Activated T-cell treated with anti-CD3 and anti-CD28 coated beads for 4 hours (primary cell): Measurements from ENCODE around the gene HDAC4.

Experiments
- DNase-seq: peaks from one replicate; pipeline ENCODE4 v3.0.0-alpha.2; 2020

The HDAC4 gene

GRCh38 chr2:239129147-239129920, 271.5 kb downstream of the HDAC4 start:
- DNase-seq: no peak

DNA sequence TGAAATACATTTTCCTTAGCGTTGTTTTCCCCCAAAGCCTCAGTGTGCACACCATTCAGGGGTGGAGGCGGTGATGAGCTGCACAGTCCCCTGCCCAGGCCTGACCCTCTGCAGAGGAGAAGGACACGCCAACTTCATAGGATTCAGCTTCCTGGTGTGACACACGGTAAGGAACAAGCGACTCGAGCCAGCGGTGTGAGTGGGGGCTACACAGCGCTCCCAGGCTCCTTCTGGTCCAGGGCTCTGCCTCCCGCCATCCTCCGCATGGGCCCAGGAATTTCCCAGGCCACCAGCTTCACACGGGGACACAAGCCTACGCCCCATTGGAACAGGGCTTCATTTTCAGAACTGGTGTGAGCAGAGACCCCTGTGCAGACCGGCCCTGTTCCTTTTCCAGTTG, 272.1 kb downstream of the HDAC4 start:
- DNase-seq: no peak

DNA sequence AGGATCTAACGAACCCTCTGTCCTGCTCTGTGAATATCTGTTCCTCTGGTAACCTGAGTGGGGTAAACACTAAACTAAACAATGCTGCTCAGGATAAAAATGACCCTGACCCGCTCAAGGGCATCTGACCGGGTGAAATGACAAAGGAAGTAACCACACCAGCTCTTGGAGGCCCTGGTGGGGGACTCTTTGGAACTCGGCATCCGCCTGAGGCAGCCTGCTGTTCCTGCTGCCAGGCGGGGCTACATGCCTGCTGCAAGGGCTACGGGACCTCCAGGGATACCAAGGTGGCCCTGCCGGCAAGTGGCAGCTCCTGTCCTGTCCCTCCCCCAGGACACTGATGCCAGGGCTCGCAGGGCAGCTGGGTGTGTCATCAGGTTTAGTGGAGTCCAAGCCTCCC, 273.3 kb downstream of the HDAC4 start:
- no peak for DNase-seq

DNA sequence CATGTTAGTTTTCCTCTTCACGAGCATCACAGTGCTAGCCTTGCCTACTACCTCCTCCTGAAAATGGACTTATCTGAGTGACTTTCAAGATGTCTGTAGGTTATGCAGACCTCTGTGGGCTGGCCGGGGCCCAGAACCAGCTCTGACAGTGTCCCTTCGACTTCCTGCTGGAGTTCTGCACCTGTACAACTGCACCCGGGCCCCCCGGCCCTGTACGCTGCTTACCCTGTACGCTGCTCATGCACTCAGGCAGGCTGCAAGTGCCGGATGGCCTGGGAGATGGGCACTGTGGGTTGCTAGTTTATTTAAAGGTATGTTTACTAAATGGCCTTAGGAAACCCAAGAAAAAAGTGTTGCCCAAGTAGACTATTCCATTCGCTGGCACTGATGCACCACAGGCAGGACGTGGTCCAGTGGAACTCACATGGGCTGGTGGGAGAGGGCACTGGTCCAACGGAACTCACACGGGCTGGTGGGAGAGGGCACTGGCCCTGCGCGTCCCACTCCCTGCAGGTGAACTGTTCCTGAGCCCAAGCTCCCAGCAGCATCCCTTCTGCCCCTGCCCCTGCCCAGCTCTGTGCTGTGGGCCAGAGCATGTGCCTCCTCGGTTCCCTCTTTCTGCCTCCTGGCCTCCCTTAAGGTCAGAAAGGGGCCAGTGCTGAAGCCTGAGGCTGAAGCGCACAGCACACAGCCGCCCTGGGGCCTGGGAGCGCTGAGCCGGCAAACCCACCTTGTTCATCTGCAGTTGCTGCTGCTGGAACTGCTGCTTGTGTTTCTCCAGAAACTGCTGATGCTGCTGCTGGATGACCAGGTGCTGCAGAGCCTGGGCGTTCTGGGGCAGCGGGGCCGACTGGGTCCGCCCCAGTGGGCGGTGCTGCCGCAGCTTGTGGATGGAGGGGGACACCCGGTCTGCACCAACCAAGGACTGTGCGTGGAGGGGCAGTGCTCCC, 274.8 kb downstream of the HDAC4 start:
- DNase-seq: no peak

DNA sequence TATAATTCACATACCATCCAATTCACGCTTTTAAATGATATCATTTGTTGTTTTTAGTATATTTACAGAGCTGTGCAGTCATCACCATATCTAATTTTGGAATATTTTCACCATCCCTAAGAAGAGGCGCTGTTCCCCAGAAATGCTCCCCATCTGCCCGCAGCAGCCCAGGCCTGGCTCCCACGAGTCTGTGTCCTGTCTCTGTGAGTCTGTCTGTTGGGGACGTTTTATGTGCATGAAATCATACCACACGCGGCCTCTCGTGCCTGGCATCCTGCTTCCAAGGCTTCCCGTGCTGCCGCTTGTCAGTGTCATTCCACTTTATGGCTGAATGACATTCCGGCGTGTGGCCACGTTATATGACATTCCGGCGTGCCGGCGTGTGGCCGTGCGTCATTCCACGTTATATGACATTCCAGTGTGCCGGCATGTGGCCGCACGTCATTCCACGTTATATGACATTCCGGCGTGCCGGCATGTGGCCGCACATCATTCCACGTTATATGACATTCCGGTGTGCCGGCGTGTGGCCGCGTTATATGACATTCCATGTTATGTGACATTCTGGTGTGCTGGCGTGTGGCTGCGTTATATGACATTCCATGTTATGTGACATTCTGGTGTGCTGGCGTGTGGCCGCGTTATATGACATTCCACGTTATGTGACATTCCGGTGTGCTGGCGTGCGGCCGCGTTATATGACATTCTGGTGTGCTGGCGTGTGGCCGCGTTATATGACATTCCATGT, 276.5 kb downstream of the HDAC4 start:
- DNase-seq: no peak

DNA sequence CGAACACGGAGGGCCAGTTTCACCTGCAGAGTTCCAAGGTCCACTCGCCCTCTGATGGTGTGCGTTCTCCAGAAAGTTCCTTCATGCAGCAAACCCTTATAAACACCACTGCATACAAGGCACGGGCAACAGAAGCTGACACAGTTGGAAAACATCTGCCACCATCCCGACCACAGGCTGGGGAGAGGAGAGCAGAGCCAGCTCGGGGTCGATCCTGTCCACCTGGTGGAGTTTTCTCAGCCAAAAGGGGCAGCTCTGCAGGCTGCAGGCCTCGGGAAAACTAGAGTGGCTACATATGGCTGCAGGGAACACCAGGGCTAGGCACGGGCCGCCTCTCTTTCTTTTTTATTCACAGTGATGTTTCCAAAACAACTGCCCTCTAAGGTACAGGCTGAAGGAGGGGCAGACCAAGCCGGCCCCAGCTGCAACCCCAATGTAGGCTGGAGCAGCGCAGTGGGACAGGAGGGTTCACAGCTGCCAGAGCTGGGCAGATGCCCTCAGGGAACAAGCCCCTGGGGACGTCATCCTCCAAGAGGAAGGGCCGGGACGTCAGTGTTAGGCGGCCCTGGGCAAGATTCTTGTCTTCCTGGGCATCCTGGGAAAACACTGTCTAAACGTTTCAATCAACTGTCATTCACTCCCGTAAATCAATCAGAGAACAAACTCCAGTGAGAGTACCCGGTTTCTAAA, 278.3 kb downstream of the HDAC4 start:
- no peak for DNase-seq

- no peak for DNase-seq
These were observed 279.2 kb downstream of the HDAC4 start for GRCh38 chr2:239121600-239122012.

DNA sequence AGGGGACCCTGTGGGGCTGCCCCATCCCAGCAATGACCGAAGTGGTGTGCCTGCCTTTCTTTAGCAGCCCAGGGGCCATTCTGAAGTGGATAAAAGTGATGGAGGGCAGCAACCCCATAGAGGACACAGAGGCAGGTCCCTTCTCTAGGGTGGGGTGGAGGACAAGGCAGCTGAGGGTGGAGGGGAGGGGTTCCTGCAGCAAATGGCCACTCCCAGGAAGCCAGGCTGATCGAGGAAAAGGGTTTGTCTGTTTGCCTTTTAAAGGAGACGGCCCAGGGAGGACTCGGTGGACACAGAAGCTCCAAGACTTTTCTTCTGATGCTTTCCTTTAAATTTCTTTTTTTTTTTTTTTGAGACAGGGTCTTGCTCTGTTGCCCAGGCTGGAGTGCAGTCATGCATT, 280.2 kb downstream of the HDAC4 start:
- DNase-seq: no peak

GRCh38 chr2:239119346-239120126, 281.3 kb downstream of the HDAC4 start:
- no peak for DNase-seq

DNA sequence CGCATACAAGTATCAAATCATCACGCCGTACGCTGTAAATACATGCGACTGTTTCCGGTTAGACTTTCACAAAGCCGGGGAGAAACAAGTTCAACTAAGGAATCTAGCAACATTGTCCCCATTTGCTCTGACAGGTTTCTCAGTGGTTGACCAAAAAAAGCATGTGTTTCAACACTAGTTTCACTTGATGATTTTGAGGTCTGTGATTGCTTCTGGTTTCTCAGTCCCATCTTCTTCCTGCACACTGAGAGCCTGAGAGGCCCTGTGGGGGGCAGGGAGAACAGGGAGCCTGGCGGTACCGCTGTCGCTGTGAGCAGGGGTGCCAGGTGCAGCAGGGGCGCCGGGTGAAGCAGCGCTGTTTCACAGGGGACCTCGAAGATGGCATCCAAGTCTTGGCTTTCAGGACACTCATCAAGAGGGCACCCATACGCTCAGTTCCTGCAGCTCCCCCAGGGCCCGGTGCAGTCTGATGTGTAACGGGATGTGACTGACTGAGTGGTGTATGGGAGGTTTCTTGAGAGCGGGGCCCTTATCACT, 282.1 kb downstream of the HDAC4 start:
- no peak for DNase-seq

DNA sequence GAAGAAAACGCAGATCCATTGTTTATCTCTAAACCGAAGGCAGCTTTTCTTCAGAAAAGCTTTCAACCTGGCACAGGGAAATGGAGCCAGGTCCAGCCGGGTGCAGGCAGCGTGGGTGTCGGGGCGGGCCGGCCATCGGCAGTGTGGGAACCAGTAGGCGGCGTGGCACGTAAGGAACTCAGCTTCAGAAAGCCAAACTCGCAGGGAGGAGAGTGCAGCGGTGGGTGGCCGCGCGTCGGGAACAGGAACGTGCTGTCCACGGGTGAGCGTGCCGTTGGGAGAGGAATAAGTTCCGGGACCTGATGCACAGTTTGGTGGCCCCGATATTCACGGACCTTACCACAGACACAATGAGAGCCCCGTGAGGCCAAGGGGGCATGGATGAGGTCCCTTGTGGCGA, 282.6 kb downstream of the HDAC4 start:
- no peak for DNase-seq

GRCh38 chr2:239117831-239118230, 283.0 kb downstream of the HDAC4 start:
- DNase-seq: no peak

DNA sequence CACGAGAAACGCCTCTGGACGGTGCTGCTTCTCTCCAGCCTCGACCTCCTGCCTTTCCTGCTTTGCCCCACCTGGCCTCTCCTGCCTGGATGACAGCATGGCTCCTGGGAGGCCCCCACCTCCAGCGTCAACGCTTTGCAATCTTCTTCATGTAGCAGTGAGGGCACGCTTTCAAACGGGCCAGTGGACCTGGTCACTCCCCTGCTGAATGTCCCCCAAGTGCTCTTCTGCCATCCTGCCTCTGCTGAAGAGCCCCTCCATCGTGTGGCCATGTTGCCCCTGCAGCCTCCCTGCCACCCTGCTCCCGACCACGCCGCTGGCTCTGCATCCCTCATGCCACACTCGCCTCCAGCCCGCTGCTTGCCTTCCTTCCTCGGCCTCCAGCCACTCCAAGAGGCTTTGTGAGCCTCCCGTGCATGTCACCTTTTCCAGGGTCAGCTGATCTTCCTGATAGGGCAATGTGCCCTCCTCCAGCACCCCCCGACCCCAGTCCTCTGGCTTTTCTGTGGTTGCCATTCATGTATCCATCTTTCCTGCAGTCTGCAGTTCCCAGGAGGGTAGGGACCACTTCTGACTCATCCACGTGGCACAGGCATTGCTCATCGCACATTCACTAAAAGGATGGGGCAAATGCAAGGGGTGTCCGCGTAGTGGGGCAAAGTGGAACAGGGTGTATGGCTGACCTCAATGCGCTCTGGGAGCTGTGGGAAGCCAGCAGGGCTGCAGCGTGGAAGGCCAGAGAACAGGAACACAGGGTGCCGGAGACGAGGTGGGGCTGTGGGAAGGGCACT, 284.2 kb downstream of the HDAC4 start:
- no peak for DNase-seq

GRCh38 chr2:239115616-239116015, 285.2 kb downstream of the HDAC4 start:
- DNase-seq: no peak

DNA sequence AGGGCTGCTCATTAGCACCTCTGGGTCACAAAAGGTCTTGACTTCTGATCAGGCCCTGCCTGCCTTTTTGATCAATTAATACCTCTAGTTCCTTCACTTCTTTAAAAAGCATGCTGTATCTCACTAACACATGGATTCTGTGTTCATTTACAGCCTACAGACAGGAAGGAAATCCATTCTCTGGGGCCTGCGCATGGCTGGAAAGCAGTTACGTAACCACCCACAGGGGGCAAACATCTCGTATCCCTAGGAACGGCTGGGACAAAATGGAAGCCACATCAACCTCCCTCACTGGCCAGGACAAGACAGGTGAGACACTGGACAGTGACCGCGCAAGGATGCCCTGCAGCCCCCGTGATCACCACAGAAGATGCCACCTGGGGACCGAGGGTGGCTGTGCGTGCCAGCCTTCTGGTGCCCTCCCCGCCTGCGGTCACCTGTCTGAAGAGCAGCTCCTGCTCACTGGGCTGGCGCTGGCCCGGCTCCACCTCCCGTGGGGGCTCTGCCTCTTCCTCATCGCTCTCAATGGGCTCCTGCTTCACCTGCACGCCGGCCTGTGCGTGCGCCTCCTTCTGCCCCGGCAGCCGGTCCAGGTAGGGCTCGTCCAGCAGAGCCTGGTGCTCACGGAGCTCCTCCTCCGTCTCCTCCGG, 286.1 kb downstream of the HDAC4 start:
- DNase-seq: no peak

DNA sequence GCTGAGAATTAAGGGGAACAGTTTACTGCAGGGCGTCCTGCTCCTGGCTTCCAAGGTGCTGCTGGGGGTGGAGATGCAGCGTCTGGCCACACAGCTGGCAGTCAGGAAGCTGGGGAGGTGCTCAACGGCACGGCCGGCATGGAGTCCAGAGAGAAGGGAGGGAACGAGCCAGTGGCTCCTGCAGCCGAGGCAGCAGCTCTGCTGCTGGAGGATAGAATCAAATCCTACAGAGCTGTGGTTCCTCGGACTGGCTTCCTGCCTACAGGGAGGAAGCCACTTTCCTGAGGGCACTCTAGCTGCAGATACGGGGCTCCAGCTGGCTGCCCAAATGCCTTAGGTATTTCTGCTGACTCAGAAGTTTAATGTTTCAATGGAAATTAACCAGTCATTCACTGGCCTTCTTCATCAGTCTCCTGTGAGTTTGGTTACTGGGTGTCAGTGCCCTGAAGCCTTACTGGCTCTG, 286.7 kb downstream of the HDAC4 start:
- no peak for DNase-seq

DNA sequence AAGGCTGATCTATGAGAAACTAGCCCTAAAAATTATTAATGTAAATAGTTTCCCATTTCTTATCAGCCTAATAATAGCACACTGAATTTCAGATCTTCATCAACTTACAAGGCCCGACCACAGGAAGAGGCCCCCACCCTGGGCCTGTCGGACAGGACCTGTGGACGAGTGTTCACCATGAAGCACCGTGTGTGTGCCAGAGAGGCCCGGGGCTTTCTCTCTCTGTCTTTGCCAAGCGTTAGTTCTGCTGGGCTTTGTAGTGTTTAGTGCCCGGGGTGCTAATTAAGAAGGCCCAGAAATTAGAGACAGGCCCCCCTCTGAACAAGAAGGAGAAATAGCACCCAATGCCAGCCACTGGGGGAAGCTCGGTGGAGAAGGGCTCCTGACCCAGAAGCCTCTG, 287.2 kb downstream of the HDAC4 start:
- no peak for DNase-seq

GRCh38 chr2:239113171-239113570, 287.6 kb downstream of the HDAC4 start:
- no peak for DNase-seq

- no peak for DNase-seq
These were observed 288.6 kb downstream of the HDAC4 start for GRCh38 chr2:239112127-239112774.
